GM12878 (cell line): ENCODE measurements around the gene CNN1. TPM values are rescaled to one million over a fixed set of nuclear protein-coding genes. Genes with fewer than 3 reads are reported as not detected.
A peak's percentile ranks its signal among the peaks of the same experiment; 100 is the strongest.

ENCODE experiments used
- ATAC-seq: fragments of 200-7000 bp; cut with Tn5 transposase; 3 replicates; pipeline ENCODE4 v1.9.1; 2020; ENCODE audit warnings: mild to moderate bottlenecking, moderate library complexity
- BruUV-seq: library from RNA; stranded (reverse); fragments of 400-500 nt; replicated peaks from 2 replicates; lab custom pipeline; 2021; lab: Mats Ljungman, UMichigan
- CTCF ChIA-PET: fragments of 300-600 bp; sonication (Branson Sonifier 250); formaldehyde crosslinking; extraction: SDS; loops from one replicate; lab custom pipeline; 2021; ENCODE audit warnings: inconsistent platforms; lab: Yijun Ruan, JAX
- POLR2A ChIA-PET: fragments of 350-600 bp; formaldehyde crosslinking; extraction: SDS; loops from one replicate; lab custom pipeline; 2021; ENCODE audit warnings: inconsistent platforms; lab: Charles Lee
- RAD21 ChIA-PET: fragments of 300-600 bp; sonication (Branson Sonifier 250); formaldehyde crosslinking; loops from one replicate; lab custom pipeline; 2023; ENCODE audit warnings: antibody characterized with exemption; ENCODE audit not compliant: unreplicated experiment; lab: Charles Lee
- SMC1A ChIA-PET: fragments of 300-600 bp; sonication (Branson Sonifier 250); formaldehyde crosslinking; loops from one replicate; lab custom pipeline; 2023; ENCODE audit not compliant: unreplicated experiment, uncharacterized antibody; lab: Charles Lee
- DNase-seq: peaks from one replicate; pipeline ENCODE4 v3.0.0-alpha.2; 2011; ENCODE audit warnings: low read depth, low spot score
- FAIRE-seq: peaks from 3 replicates; lab custom pipeline; 2011; peaks lifted over from hg19 to GRCh38; lab: Jason Lieb, UNC
- H2AFZ ChIP-seq: 2 replicates; pipeline ENCODE4 v1.6.0; 2011; ENCODE audit warnings: low read depth, low read length, control low read depth; ENCODE audit not compliant: control insufficient read depth
- H3K27ac ChIP-seq: 2 replicates; pipeline ENCODE4 v1.5.1; 2011; ENCODE audit warnings: control low read depth; ENCODE audit not compliant: control insufficient read depth, insufficient read depth
- H3K27me3 ChIP-seq, 2 experiments: replicated peaks in 1 of 2; 2 replicates each; pipeline versions ENCODE4 v1.6.0 to v1.6.1; 2011; ENCODE audit warnings: low read length in 1 of 2; ENCODE audit not compliant: control insufficient read depth in 2 of 2, insufficient read depth in 2 of 2
- H3K36me3 ChIP-seq, 2 experiments: 2 replicates each; pipeline ENCODE4 v1.5.1; 2011; ENCODE audit warnings: low read length in 1 of 2; ENCODE audit not compliant: control insufficient read depth in 2 of 2, insufficient read depth in 2 of 2
- H3K4me1 ChIP-seq: 2 replicates; pipeline ENCODE4 v1.6.1; 2011; ENCODE audit warnings: mild to moderate bottlenecking, low read length, moderate library complexity, mixed read lengths; ENCODE audit not compliant: control insufficient read depth, insufficient read depth
- H3K4me2 ChIP-seq: 2 replicates; pipeline ENCODE4 v1.6.0; 2011; ENCODE audit warnings: control low read depth; ENCODE audit not compliant: control insufficient read depth, insufficient read depth
- H3K4me3 ChIP-seq: fragments of 200-600 bp; sonication (generic); 2 replicates; pipeline ENCODE4 v1.5.1; 2016
- H3K79me2 ChIP-seq: 2 replicates; pipeline ENCODE4 v1.6.0; 2011; ENCODE audit warnings: low read length; ENCODE audit not compliant: control insufficient read depth, insufficient read depth
- H3K9ac ChIP-seq: 2 replicates; pipeline ENCODE4 v1.8.0; 2011; ENCODE audit warnings: low read length, control low read depth, mixed read lengths; ENCODE audit not compliant: control insufficient read depth, insufficient read depth
- H3K9me3 ChIP-seq: replicated peaks from 3 replicates; pipeline ENCODE4 v1.5.1; 2011; ENCODE audit warnings: mild to moderate bottlenecking, low read length; ENCODE audit not compliant: control insufficient read depth, insufficient read depth
- H4K20me1 ChIP-seq: 2 replicates; pipeline ENCODE4 v1.6.0; 2011; ENCODE audit not compliant: control insufficient read depth, insufficient read depth
- BCL11A ChIP-seq: IDR thresholded peaks from 2 replicates; pipeline ENCODE4 v1.6.1; 2011; ENCODE audit warnings: low read depth, low read length
- CBFB ChIP-seq: IDR thresholded peaks from 2 replicates; pipeline ENCODE4 v1.6.1; 2016; ENCODE audit warnings: antibody characterized with exemption, low read depth
- CREM ChIP-seq: IDR thresholded peaks from 2 replicates; pipeline ENCODE4 v1.6.1; 2014; ENCODE audit warnings: antibody characterized with exemption, low read depth
- FOXK2 ChIP-seq: fragments of 450-650 bp; IDR thresholded peaks from 2 replicates; pipeline ENCODE4 v1.6.1; 2017; ENCODE audit warnings: mild to moderate bottlenecking, moderate library complexity
- FOXM1 ChIP-seq: IDR thresholded peaks from 2 replicates; pipeline ENCODE4 v1.6.1; 2012; ENCODE audit warnings: low read depth, mild to moderate bottlenecking, inconsistent platforms, low read length, moderate library complexity
- IKZF1 ChIP-seq: fragments of 450-650 bp; conservative IDR thresholded peaks from 2 replicates; pipeline ENCODE4 v1.6.1; 2017; ENCODE audit warnings: antibody characterized with exemption, mild to moderate bottlenecking
- IKZF2 ChIP-seq, 2 experiments: fragments of 450-650 bp; IDR thresholded peaks; 2 replicates each; pipeline ENCODE4 v1.6.1; 2017; ENCODE audit warnings: mild to moderate bottlenecking in 2 of 2, moderate library complexity in 2 of 2
- IRF4 ChIP-seq: IDR thresholded peaks from 2 replicates; pipeline ENCODE4 v1.6.1; 2011; ENCODE audit warnings: low read depth, low read length
- MAX ChIP-seq: IDR thresholded peaks from 2 replicates; pipeline ENCODE4 v1.6.1; 2012; ENCODE audit warnings: low read depth, low read length, improper control_type of control experiment
- MEF2A ChIP-seq: IDR thresholded peaks from 2 replicates; pipeline ENCODE4 v1.6.1; 2011; ENCODE audit warnings: low read depth, mild to moderate bottlenecking, low read length, moderate library complexity; ENCODE audit not compliant: insufficient read depth
- NFIC ChIP-seq: IDR thresholded peaks from 2 replicates; pipeline ENCODE4 v1.6.1; 2012; ENCODE audit warnings: low read depth, mild to moderate bottlenecking, inconsistent platforms, low read length, moderate library complexity
- NRF1 ChIP-seq: conservative IDR thresholded peaks from 2 replicates; pipeline ENCODE4 v1.6.1; 2011; ENCODE audit warnings: mild to moderate bottlenecking, low read depth, low read length, improper control_type of control experiment
- POLR2AphosphoS2 ChIP-seq: IDR thresholded peaks from 2 replicates; pipeline ENCODE4 v1.6.1; 2011; ENCODE audit warnings: low read depth, mild to moderate bottlenecking, low read length, improper control_type of control experiment, moderate library complexity
- POU2F2 ChIP-seq: IDR thresholded peaks from 3 replicates; pipeline ENCODE4 v1.6.1; 2011; ENCODE audit warnings: low read depth, mild to moderate bottlenecking, low read length, borderline replicate concordance
- RFX5 ChIP-seq: IDR thresholded peaks from 2 replicates; pipeline ENCODE4 v1.6.1; 2011; ENCODE audit warnings: low read depth, low read length, improper control_type of control experiment
- SP1 ChIP-seq: IDR thresholded peaks from one replicate; pipeline ENCODE4 v1.6.1; 2011; ENCODE audit warnings: low read depth, low read length
- SREBF1 ChIP-seq: IDR thresholded peaks from 2 replicates; pipeline ENCODE4 v1.6.1; 2012; ENCODE audit warnings: mild to moderate bottlenecking, low read length
- STAT1 ChIP-seq: fragments of 450-650 bp; conservative IDR thresholded peaks from 2 replicates; pipeline ENCODE4 v1.6.1; 2014; ENCODE audit warnings: antibody characterized with exemption, mild to moderate bottlenecking
- TCF7 ChIP-seq: IDR thresholded peaks from 2 replicates; pipeline ENCODE4 v1.6.1; 2014; ENCODE audit warnings: antibody characterized with exemption, borderline replicate concordance
- USF2 ChIP-seq: IDR thresholded peaks from 2 replicates; pipeline ENCODE4 v1.6.1; 2011; ENCODE audit warnings: low read depth, low read length, improper control_type of control experiment, borderline replicate concordance
- ZBTB33 ChIP-seq: fragments of 450-650 bp; IDR thresholded peaks from 2 replicates; pipeline ENCODE4 v1.6.1; 2017; ENCODE audit warnings: mild to moderate bottlenecking
- ZSCAN29 ChIP-seq: fragments of 450-650 bp; IDR thresholded peaks from 2 replicates; pipeline ENCODE4 v1.6.1; 2017; ENCODE audit warnings: mild to moderate bottlenecking, moderate library complexity
- WGBS: methylation state at CpG from one replicate; pipeline ENCODE4 v1.1.6; 2016; ENCODE audit warnings: low lambda C conversion rate; ENCODE audit not compliant: insufficient replicate concordance, insufficient coverage; ENCODE audit errors: missing lambda C conversion rate; 5-methylcytosine and 5-hydroxymethylcytosine counted together
- in situ Hi-C: fragments of 300-500 bp; cut with MboI; formaldehyde crosslinking; loops from 9 replicates; pipeline ENCODE4 v1.14.3; 2018; ENCODE audit warnings: mixed read lengths
- intact Hi-C: fragments of 100-400 bp; cut with micrococcal nuclease; formaldehyde crosslinking; loops from one replicate; pipeline ENCODE4 v1.14.2; 2022; ENCODE audit not compliant: unreplicated experiment
- polyA plus RNA-seq, 11 experiments: library from polyadenylated mRNA; depleted of rRNA in 4 of 11; unstranded in 6 of 11; stranded (reverse) in 5 of 11; fragments of >200 nt; fragmentation: Nextera tagmentation in 4 of 11; fragmentation: Illumina TruSeq in 1 of 11; extraction: Ambion mirVana in 4 of 11; extraction: Trizol in 1 of 11; gene quantifications; 1 replicate in 1 of 11; 2 replicates in 10 of 11; pipeline versions ENCODE4 v1.2.1 to v1.2.3, GENCODE V29; 2011 to 2016; ENCODE audit warnings: inconsistent platforms in 2 of 11, missing spikeins in 2 of 11, low read depth in 1 of 11
- total RNA-seq, 4 experiments: library from RNA; depleted of rRNA in 3 of 4; stranded (reverse); fragments of >200 nt in 3 of 4; fragmentation: Illumina TruSeq in 1 of 4; extraction: Trizol in 1 of 4; gene quantifications; 2 replicates each; pipeline versions ENCODE4 v1.2.1 to v1.2.3, GENCODE V29; 2013 to 2021

The CNN1 gene
- total and polyA plus RNA-seq, 10 of the 15 experiments (the other 5 are each of a cell fraction or from before 2014, with no cell fraction given): 0.03 to 0.58 (median 0.22) TPM; not detected in 1

- H4K20me1 ChIP-seq: no peaks in the 10 kb centered on the region
- H3K4me3 ChIP-seq: no peak overlapping the region
- H3K27ac ChIP-seq: peak overlapping the region; percentile 42
- POLR2A ChIA-PET: interaction anchor here (0.9 to 4.0 kb wide), 3 partner anchors 11 to 23 kb away, joined by 6 to 87 read pairs (median 36); partner anchors contain the start of genes ACP5 and ELOF1
- no TSS peak for BruUV-seq
- no peaks in the 10 kb centered on the region for H3K9me3 ChIP-seq
- no peaks in the 10 kb centered on the region for H3K36me3 ChIP-seq
- FAIRE-seq (no peak), ATAC-seq (no peak), DNase-seq (no peak)
- H3K79me2 ChIP-seq: no peaks in the 10 kb centered on the region
- RAD21 ChIA-PET: interaction anchor here (0.7 to 3.1 kb wide), 5 partner anchors 8 to 168 kb away, joined by 3 to 66 read pairs (median 15); partner anchors contain the start of gene ACP5
- H3K4me2 ChIP-seq: 0 out of 2 replicates have a peak overlapping the region, but pooled peaks have one; percentile 22
- no peak overlapping the region for H3K9ac ChIP-seq
- H2AFZ ChIP-seq: no peak overlapping the region
- WGBS: 81% methylated on average over 4 of the region's 5 CpGs
- SMC1A ChIA-PET: interaction anchor here (1.7 to 4.9 kb wide), 3 partner anchors 10 to 16 kb away, joined by 6 to 84 read pairs (median 31); no protein-coding TSS in a partner anchor
- peaks cover 33% of the 10 kb centered on the region for H3K4me1 ChIP-seq
- intact Hi-C loops: no loop called here
- CTCF ChIA-PET: interaction anchor here (1.0 to 5.8 kb wide), 2 partner anchors 10 to 11 kb away, joined by 6 to 47 read pairs; no protein-coding TSS in a partner anchor
- no peaks in the 10 kb centered on the region for H3K27me3 ChIP-seq
- in situ Hi-C loops: no loop called here
- TF ChIP-seq NFIC: no peak
- no peak for TF ChIP-seq MAX
- TF ChIP-seq MEF2A: no peak
- TF ChIP-seq STAT1: no peak
- no peak for TF ChIP-seq USF2
- TF ChIP-seq SP1: no peak
- peak; percentile 37 to 51; a peak in 2 of 4 replicates for TF ChIP-seq IKZF2 (IDR thresholded peaks at IDR 0.05)
- no peak for TF ChIP-seq TCF7
- no peak for TF ChIP-seq POLR2AphosphoS2
- TF ChIP-seq BCL11A: no peak
- TF ChIP-seq FOXM1: no peak
- TF ChIP-seq IRF4: no peak
- no peak for TF ChIP-seq SREBF1
- peak; percentile 100 for TF ChIP-seq ZBTB33
- TF ChIP-seq CREM: no peak
- no peak for TF ChIP-seq NRF1
- TF ChIP-seq RFX5: no peak
- peak; percentile 76; the same call in 1 of the 2 replicates for TF ChIP-seq FOXK2
- no peak for TF ChIP-seq ZSCAN29
- TF ChIP-seq POU2F2: no peak
- TF ChIP-seq IKZF1: peak; percentile 60
- TF ChIP-seq CBFB: no peak
Measured at GRCh38 chr19:11570039-11570462, 31.4 kb downstream of the CNN1 start.
